NB4 (cell line): ENCODE data around the gene MADD.

Source experiments
- POLR2A ChIP-seq: IDR thresholded peaks from 2 replicates; pipeline ENCODE4 v1.6.1; 2011; ENCODE audit warnings: mild to moderate bottlenecking; ENCODE audit not compliant: insufficient read length; ENCODE audit errors: extremely low read depth
- TF ChIP-seq, protein P1 (sequence below): IDR thresholded peaks from one replicate; pipeline ENCODE4 v1.5.1; 2012; ENCODE audit warnings: low read depth, low read length

- TF ChIP-seq POLR2A = no peak
- TF ChIP-seq, protein P1, sequence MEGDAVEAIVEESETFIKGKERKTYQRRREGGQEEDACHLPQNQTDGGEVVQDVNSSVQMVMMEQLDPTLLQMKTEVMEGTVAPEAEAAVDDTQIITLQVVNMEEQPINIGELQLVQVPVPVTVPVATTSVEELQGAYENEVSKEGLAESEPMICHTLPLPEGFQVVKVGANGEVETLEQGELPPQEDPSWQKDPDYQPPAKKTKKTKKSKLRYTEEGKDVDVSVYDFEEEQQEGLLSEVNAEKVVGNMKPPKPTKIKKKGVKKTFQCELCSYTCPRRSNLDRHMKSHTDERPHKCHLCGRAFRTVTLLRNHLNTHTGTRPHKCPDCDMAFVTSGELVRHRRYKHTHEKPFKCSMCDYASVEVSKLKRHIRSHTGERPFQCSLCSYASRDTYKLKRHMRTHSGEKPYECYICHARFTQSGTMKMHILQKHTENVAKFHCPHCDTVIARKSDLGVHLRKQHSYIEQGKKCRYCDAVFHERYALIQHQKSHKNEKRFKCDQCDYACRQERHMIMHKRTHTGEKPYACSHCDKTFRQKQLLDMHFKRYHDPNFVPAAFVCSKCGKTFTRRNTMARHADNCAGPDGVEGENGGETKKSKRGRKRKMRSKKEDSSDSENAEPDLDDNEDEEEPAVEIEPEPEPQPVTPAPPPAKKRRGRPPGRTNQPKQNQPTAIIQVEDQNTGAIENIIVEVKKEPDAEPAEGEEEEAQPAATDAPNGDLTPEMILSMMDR = no peak
Measured at GRCh38 chr11:47222696-47223095, 47.2 kb upstream of the MADD start.
